GM12892 (cell line): ENCODE results near the gene SCAMP2.
"Not testable (repeated sequence)": the region's sequence is repeated elsewhere in the genome, so short reads cannot be mapped to it uniquely, and the experiment has no call there.

Source experiments
- DNase-seq: peaks from one replicate; pipeline ENCODE4 v3.0.0; 2011; ENCODE audit not compliant: insufficient read length
- FAIRE-seq: peaks from 2 replicates; lab custom pipeline; 2011; peaks lifted over from hg19 to GRCh38; lab: Jason Lieb, UNC
- POLR2A ChIP-seq: IDR thresholded peaks from 2 replicates; pipeline ENCODE4 v1.6.1; 2011; ENCODE audit warnings: low read depth, low read length, control low read depth
- POLR2AphosphoS5 ChIP-seq: IDR thresholded peaks from 2 replicates; pipeline ENCODE4 v1.6.1; 2011; ENCODE audit warnings: low read depth, low read length, control low read depth
- TAF1 ChIP-seq: IDR thresholded peaks from 2 replicates; pipeline ENCODE4 v1.6.1; 2011; ENCODE audit warnings: low read depth, mild to moderate bottlenecking, control low read depth, low read length, borderline replicate concordance

The SCAMP2 gene

DNA sequence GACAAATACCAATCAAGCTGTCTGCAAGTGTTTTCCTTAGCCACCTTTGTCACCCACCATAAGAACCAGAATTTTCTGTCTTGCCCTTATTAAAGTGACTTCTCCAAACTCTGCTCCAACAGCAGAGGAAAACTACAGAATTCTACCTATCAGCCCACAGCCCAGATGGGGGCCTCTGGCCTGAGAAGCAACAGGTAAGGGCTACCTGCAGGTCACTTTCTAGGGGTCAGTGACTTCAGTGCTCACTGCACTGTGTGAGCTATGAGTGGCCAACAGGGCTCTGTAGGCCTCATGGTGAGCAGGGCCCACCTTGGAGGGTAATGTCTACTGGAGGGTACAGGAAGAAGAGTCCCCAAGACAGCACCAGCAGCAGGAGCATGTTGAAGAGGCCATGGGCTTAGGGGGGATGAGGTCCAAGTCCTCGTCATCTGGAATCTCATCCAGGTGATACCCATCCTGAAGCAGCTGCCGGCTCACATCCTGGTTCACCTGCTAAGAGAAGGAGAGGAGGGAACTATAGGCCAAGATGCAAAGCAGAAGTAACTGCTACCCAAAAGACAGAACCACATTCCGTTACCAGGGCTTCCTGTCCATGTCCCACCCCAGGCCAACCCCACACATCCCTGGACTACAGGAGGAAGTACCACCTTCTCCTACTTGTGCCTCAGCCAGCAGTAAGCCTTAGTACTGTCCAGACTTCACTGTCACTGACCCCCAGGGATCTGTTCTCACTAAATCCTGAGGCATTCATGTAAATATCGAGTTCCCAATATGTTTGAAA, 29.3 kb upstream of the SCAMP2 start:
- FAIRE-seq (no peak), DNase-seq (no peak)
- no peak for TF ChIP-seq POLR2AphosphoS5
- no peak for TF ChIP-seq POLR2A

DNA sequence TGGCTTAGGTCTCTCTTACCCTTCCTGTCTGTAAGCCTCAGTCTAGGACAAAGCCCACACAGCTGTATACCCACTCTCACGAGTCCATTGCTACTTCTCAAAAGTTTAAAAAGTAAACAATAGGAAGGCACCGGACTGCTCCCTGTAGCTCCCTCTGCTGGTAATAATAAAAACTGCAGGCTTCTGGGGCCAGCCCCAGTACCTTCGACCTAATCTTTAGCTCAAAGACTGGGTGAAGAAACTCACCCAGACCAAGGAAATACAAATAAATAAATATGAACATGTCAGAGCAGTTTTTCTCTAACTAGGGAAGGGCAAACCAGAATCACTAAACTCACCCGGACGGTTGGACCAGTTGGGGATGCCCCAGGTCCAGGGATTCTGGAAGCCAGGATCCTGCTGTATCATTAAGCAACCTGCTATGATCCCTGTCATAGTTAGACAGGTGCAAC, 28.5 kb upstream of the SCAMP2 start:
- FAIRE-seq (no peak), DNase-seq (peak; percentile 54)
- TF ChIP-seq TAF1 (no peak), POLR2AphosphoS5 (no peak), POLR2A (no peak)

DNA sequence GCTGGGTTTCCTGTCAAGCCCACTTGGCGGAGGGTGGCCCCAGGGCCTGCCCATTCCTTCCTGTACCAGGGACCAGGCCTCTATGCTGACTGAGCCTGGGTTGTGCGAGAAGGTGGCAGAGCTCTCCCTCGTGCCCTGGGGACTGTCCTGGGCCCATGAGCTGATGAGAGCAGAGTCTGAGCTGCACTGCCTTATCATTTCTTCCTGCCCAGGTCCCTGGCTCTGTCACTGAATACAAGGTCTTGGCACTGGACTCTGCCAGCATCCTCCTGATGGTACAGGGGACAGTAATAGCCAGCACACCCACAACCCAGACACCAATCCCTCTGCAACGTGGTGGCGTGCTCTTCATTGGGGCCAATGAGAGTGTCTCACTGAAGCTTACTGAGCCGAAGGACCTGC, 24.1 kb upstream of the SCAMP2 start:
- FAIRE-seq (no peak), DNase-seq (no peak)
- TF ChIP-seq POLR2A (no peak), POLR2AphosphoS5 (no peak), TAF1 (no peak)

DNA sequence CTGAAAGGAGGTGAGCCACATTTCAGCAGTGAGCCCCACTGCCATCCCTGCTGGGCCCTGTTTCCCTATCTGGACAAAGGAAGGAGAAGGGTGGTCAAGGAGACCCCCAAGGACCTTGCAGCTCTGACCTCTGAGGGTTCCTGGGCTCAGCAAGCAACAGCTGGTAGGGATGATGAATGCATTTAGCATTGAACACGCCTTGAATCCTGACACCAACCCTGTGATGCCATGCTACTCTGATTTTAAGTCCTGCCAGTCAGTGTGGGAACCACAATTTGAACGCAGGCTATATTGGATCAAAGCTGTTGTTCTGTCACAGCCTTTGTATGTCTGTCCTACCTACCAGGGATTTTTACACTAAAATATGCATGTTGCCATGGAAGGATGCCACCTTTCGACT, 23.2 kb upstream of the SCAMP2 start:
- FAIRE-seq = no peak
- no peak for DNase-seq
- TF ChIP-seq POLR2A = no peak
- peak; percentile 31; the same call in 1 of the 2 replicates for TF ChIP-seq POLR2AphosphoS5
- TF ChIP-seq TAF1 = no peak

DNA sequence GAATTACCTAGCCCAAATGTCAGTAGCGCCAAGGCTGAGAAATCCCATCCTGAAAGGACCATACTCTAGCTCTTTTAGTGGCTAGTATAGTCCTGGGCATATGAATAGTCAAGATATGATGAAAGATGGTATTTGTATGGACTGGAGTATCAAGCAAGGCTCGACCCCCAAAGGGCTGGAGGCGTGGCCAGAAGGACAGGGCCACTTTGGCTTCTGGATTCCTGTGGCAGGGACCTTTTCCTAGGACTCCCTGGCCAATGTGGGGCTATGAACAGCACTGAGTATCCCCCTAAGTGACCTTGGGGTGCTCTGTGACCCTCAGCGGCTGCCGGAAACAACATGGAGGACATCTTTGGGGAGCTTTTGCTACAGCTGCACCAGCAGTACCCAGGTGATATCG, 22.7 kb upstream of the SCAMP2 start:
- TF ChIP-seq TAF1 (no peak), POLR2A (no peak), POLR2AphosphoS5 (no peak)
- DNase-seq = no peak
- FAIRE-seq = no peak

DNA sequence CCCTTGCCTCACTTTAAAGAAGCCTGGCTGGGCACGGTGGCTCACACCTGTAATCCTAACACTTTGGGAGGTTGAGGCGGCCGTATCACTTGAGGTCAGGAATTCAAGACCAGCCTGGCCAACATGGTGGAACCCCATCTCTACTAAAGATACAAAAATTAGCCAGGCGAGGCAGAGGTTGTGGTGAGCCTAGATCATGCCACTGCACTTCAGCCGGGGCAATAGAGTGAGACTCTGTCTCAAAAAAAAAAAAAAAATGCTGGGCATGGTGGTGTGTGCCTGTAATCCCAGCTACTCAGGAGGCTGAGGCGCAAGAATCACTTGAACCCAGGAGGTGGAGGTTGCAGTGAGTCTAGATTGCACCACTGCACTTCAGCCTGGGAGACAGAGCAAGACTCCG, 21.2 kb upstream of the SCAMP2 start:
- not testable (repeated sequence) for FAIRE-seq, DNase-seq

DNA sequence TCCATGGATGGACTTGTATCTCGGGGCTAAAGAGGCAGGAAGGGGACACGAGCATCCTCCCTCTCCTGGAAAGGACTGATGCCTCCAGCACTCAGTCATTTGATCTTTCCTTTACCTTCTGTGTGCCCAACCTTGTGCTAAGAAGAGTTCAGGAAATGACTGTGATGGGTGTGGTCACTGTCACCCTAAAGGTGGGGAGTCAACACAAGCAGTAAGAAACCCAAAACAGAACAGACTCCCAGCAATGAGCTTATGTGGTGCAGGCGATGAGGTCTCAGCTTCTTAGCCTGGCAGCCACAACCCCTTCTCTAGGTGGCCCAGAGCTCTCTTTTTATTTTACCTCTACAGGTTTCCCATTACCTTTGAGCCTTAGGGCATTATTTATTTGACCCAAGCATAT, 20.5 kb upstream of the SCAMP2 start:
- DNase-seq (no peak), FAIRE-seq (no peak)
- TF ChIP-seq POLR2AphosphoS5 = no peak
- no peak for TF ChIP-seq POLR2A
- no peak for TF ChIP-seq TAF1

DNA sequence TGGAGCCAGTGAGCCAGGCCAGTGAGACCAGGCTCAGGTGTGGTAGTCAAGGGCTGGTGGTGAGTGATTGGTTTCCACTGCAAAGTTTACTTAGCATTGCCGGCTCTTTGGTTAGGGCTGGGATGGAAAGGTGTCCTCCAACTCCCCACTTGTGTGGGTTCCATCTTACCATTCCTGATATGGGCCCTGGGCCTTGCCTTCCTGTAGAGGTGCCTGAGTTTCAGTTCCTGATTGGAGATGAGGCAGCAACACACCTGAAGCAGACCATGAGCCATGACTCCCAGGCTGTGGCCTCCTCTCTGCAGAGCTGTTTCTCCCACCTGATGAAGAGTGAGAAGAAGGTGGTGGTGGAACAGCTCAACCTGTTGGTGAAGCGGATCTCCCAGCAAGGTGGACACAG, 19.8 kb upstream of the SCAMP2 start:
- TF ChIP-seq POLR2AphosphoS5 (no peak), TAF1 (no peak)
- FAIRE-seq (no peak), DNase-seq (no peak)

DNA sequence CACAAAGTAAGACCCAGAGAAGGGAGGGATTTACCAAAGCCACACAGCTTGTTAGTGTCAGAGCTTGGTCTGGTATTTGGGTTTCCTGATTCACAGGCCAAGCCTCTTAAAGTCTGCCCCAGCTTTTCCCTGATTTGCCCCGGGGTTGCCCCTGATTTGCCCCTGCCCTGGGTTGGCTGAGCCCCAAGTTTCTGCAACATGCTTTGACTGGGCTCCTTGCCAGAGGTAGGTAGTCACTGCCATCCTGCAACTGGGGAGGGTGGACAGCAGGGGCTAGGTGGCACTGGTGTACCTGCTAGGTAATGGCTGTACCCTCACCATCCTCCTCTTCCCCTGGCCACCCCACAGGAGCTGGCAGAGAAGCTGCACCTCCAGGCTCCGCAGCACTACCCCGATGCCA, 19.1 kb upstream of the SCAMP2 start:
- no peak for DNase-seq
- no peak for FAIRE-seq

DNA sequence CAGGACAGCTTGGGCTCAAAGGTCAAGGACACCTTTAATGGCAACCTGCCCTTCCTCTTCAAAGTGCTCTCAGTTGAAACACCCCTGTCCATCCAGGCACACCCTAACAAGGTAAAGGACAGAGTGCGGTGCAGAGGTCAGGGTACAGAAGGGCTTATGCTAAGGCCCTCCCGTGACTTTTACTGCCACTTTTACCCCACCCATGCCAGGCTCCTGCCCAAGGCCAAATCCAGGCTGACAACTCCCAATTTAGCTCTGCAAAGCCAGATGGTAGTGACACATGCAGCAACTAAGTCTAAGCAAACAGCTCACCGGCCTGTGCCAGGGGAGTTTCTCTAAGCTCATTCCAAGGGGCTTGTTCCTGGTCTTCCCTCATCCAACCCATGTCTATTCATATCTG, 18.3 kb upstream of the SCAMP2 start:
- TF ChIP-seq TAF1 (no peak), POLR2AphosphoS5 (no peak), POLR2A (no peak)

More for the DNA sequence above, 19.1 kb upstream of the SCAMP2 start:
- no peak for TF ChIP-seq POLR2A
- TF ChIP-seq POLR2AphosphoS5 = no peak
- TF ChIP-seq TAF1 = no peak

DNA sequence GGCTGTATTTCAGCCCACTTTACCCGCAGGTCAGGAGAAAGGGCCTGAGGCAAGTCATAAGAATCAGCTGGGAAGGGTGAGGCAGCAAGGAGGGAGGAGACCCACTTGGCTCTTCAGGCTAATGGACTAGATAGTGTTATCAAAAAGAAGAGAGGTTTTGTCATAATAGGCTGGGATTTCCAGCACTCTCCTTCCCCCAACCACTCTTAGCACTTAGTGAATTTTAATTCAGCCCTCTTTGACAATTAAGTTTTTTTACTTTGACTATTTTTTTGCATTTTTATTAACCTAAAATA, 17.4 kb upstream of the SCAMP2 start:
- TF ChIP-seq TAF1 (no peak), POLR2AphosphoS5 (no peak), POLR2A (no peak)
- no peak for DNase-seq
- no peak for FAIRE-seq

More for the DNA sequence above, 18.3 kb upstream of the SCAMP2 start:
- no peak for FAIRE-seq
- DNase-seq = no peak

DNA sequence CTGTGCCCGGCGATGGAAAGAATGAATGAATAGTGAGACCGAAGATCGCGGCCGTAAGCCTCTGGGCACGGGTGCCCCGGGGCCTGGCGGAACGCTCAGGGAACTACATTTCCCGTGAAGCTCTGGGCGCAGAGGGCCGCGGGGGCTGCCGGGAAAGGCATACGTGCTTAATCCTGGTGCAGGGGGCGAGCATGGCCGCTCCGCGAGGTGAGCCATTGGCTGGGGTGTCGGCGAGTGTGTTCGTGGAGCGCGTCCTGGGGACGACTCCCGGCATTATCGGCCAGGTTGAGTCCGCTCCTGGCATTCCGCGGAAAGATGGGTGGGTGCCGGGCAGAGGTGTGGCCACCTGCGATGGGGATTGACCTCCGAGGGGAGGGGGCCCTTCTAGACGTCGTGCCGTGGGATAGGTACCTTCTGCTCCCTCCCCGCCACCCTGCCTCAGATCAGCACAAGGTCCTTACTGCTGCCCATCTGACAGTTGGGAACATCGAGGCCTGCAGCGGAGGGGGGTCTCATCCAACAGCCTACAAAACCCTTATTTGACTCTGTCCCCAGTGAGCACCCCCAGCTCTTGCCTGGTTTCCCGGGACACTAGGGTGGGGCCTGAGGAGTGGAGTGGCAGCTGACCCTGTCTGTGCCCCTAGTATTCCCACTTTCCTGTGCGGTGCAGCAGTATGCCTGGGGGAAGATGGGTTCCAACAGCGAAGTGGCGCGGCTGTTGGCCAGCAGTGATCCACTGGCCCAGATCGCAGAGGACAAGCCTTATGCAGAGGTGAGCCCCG, 16.9 kb upstream of the SCAMP2 start, which contains the start of gene MPI:
TSS of gene MPI (plus strand) at position 160 of the 782 bp plus-strand sequence. CDS start at position 192, 32 bp downstream.
- FAIRE-seq = peak; percentile 83
- DNase-seq = peak; percentile 98
- peak; percentile 98 for TF ChIP-seq POLR2A
- TF ChIP-seq TAF1 = peak; percentile 90
- TF ChIP-seq POLR2AphosphoS5 = peak; percentile 92
